Psoas muscle (tissue), 8 donors: ENCODE data around the gene TOM1L2. TPM values are rescaled to one million over a fixed set of nuclear protein-coding genes. Genes with fewer than 3 reads are reported as not detected.

Experiments used
- ATAC-seq, 4 donors: fragments of 200-7000 bp; cut with Tn5 transposase; one replicate each; pipeline ENCODE4 v1.9.1; 2020; ENCODE audit warnings: moderate library complexity in 3 of 4, mild to moderate bottlenecking in 2 of 4
- DNase-seq, 2 donors: peaks; one replicate each; pipeline ENCODE4 v3.0.0-alpha.2; 2020
- H3K27ac ChIP-seq: fragments of 200-600 bp; one replicate; pipeline ENCODE4 v1.8.0; 2022
- H3K27me3 ChIP-seq, 3 donors: fragments of 200-600 bp in 1 of 3; one replicate each; pipeline versions ENCODE4 v1.6.1 to v1.8.0; 2013 to 2022; ENCODE audit warnings: low read length in 2 of 3, mild to moderate bottlenecking in 2 of 3, moderate library complexity in 1 of 3; ENCODE audit not compliant: insufficient read depth in 3 of 3
- H3K36me3 ChIP-seq, 2 donors: fragments of 200-600 bp in 1 of 2; one replicate each; pipeline versions ENCODE4 v1.6.1 to v1.8.0; 2013 to 2022; ENCODE audit warnings: low read depth in 1 of 2, mild to moderate bottlenecking in 1 of 2, moderate library complexity in 1 of 2; ENCODE audit not compliant: insufficient read depth in 1 of 2
- H3K4me1 ChIP-seq: fragments of 200-600 bp; one replicate; pipeline ENCODE4 v1.8.0; 2022
- H3K4me3 ChIP-seq: fragments of 200-600 bp; one replicate; pipeline ENCODE4 v1.8.0; 2022; ENCODE audit warnings: mild to moderate bottlenecking
- H3K9me3 ChIP-seq: fragments of 200-600 bp; one replicate; pipeline ENCODE4 v1.8.0; 2022
- CTCF ChIP-seq: fragments of 200-600 bp; IDR thresholded peaks from one replicate; pipeline ENCODE4 v1.8.0; 2022; ENCODE audit warnings: antibody characterized with exemption
- WGBS, 3 donors: extraction: QIAGEN DNeasy Blood & Tissue Kit; methylation state at CpG; one replicate each; pipeline versions ENCODE4 v1.1.6 to v1.1.7; 2013; 5-methylcytosine and 5-hydroxymethylcytosine counted together
- intact Hi-C, 2 donors: fragments of 100-400 bp; cut with DNase I; formaldehyde crosslinking; loops; one replicate each; pipeline versions ENCODE4 v1.11.0 to v1.14.2; 2022
- polyA plus RNA-seq, 3 donors: library from polyadenylated mRNA; stranded (reverse); fragments of 200-250 nt; gene quantifications; one replicate each; pipeline ENCODE4 v1.2.3, GENCODE V29; 2013
- total RNA-seq, 4 donors: library from RNA; stranded (reverse); fragmentation: NEBNext Ultra II Directional in 2 of 4; extraction: Animal tissue kit (Norgen Biotek cat#: 25700) in 2 of 4; gene quantifications; one replicate each; pipeline versions ENCODE4 v1.2.1 to v1.2.4, GENCODE V29; 2021 to 2023
- donor health status: healthy with polysubstance abuse.
- donor health status: DM: no; HTN: no; CAD: no; lungs with moderate emphysema.
- donor health status: Bipolar disorder and iron deficiency.
- donor health status: healthy.
- donor health status: DM: yes; HTN: yes; CAD: no.
- donor health status: DM: no; HTN: no; CAD: no.
- donor health status: DM: no; HTN: no; CAD: no.
- donor health status: DM: yes; HTN: yes; CAD: no.

Gene TOM1L2
- total and polyA plus RNA-seq, 7 donors = 13.3 to 89.8 (median 72.0) TPM

- ATAC-seq (no peak), DNase-seq (no peak)
- TF ChIP-seq CTCF = no peak
- Histone ChIP-seq H3K4me1 (peaks cover 21% of the 10 kb centered on the region), H3K9me3 (no peaks in the 10 kb centered on the region), H3K27ac (no peak overlapping the region), H3K27me3 (no peaks in the 10 kb centered on the region), H3K4me3 (no peak overlapping the region), H3K36me3 (no peaks in the 10 kb centered on the region)
- intact Hi-C loops = loop anchor here in 1 of 2 donors (5.0 kb wide), 1 partner anchor 39 kb away; no protein-coding TSS in a partner anchor
- WGBS, 3 donors = 90 to 92% (median 92%) methylated on average over 2 of the region's 2 CpGs
Measured at GRCh38 chr17:17993366-17993765, 21.2 kb upstream of the TOM1L2 start.

- H3K27ac ChIP-seq = peak overlapping the region; percentile 71
- peaks cover 21% of the 10 kb centered on the region for H3K4me1 ChIP-seq
- intact Hi-C loops = loop anchor here in 1 of 2 donors (5.0 kb wide), 1 partner anchor 42 kb away; no protein-coding TSS in a partner anchor
- TF ChIP-seq CTCF = no peak
- 23 to 45% (median 30%) methylated on average over 2 of the region's 2 CpGs for WGBS, 3 donors
- no peak overlapping the region for H3K4me3 ChIP-seq
- ATAC-seq = peak; percentile 48 to 81 (median 73)
- DNase-seq = no peak
- H3K27me3 ChIP-seq = no peaks in the 10 kb centered on the region
- H3K36me3 ChIP-seq = no peaks in the 10 kb centered on the region
- no peaks in the 10 kb centered on the region for H3K9me3 ChIP-seq
Measured at GRCh38 chr17:17990282-17990681, 18.1 kb upstream of the TOM1L2 start.

DNA sequence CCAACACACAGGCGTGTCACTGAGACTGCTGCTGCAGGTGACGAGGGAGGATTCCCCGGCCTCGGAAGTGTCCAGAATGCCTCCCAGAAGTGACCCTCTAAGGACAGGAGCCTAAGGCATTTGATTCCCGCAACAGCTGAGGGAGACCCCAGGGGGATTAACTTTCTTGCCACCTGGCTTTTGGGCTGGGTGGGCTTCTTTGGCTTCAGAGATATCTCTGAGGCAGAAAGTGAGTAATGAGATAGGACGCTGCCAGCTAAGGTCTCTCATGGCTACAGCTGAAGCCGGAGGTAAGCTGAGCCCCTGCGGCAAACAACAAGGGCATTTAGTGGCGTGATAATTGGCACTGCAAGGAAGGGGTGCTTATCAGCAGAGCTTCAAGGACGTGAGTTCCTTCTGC lies 17.4 kb upstream of the TOM1L2 start:
- peaks cover 21% of the 10 kb centered on the region for H3K4me1 ChIP-seq
- no peaks in the 10 kb centered on the region for H3K27me3 ChIP-seq
- H3K27ac ChIP-seq = peak overlapping the region; percentile 71
- DNase-seq = no peak
- intact Hi-C loops = loop anchor here (5.0 kb wide), 1 partner anchor 43 kb away; no protein-coding TSS in a partner anchor
- H3K36me3 ChIP-seq = no peaks in the 10 kb centered on the region
- no peaks in the 10 kb centered on the region for H3K9me3 ChIP-seq
- 65 to 92% (median 71%) methylated on average over 10 of the region's 10 CpGs for WGBS, 3 donors
- ATAC-seq = no peak
- no peak overlapping the region for H3K4me3 ChIP-seq
- TF ChIP-seq CTCF = no peak

DNA sequence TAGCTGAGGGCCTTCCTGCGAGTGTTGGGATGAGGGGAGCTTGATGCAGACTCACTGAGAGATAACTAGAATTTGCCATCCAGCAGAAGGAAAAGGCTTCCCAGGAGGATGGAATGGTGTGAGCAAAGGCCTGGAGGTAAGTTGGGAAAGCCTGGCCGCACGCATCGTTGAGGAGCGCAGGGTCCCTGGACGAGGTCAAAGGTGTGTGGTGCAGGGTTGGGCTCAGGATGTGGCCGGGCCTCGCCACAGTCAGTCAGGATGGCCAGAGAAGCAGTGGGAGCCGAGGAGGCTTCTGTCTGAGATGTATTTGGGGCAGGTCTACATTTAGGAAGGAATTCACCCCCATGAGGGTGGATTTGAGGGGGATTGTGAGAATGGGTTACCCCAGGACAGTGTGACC lies 16.9 kb upstream of the TOM1L2 start:
- DNase-seq (no peak), ATAC-seq (no peak)
- 90 to 91% (median 91%) methylated on average over 9 of the region's 9 CpGs for WGBS, 3 donors
- no peak for TF ChIP-seq CTCF
- Histone ChIP-seq H3K27ac (no peak overlapping the region), H3K36me3 (no peaks in the 10 kb centered on the region), H3K9me3 (no peaks in the 10 kb centered on the region), H3K4me3 (no peak overlapping the region), H3K4me1 (peaks cover 21% of the 10 kb centered on the region), H3K27me3 (no peaks in the 10 kb centered on the region)
- intact Hi-C loops = loop anchor here in 1 of 2 donors (5.0 kb wide), 1 partner anchor 43 kb away; no protein-coding TSS in a partner anchor

DNA sequence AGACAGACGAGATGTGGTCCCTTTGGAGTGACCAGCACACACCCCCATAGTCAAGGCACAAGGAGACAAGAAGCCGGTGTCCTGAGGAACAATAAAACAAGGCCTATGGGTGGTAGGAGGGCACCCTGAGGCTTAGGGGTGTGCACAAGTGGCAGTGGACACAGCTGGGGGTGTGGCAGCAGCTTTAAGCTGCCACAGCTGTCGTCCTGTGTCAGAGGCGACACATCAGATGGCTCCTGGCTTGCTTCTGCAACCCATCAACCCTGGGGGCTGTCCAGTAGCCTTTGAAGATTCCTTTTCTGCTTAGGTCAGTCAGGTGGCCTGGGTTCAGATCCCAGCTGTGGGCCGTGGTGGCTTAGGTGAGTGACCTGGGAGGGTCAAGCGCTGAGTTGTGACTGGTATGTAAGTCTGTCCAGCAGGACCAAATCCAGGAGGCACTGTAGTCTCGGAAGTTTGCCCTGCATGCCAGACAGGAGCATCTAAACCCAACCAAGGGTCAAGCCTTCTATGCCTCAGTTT lies 16.3 kb upstream of the TOM1L2 start:
- Histone ChIP-seq H3K36me3 (no peaks in the 10 kb centered on the region), H3K27me3 (no peaks in the 10 kb centered on the region), H3K27ac (no peak overlapping the region), H3K9me3 (no peaks in the 10 kb centered on the region), H3K4me3 (no peak overlapping the region), H3K4me1 (peaks cover 16% of the 10 kb centered on the region)
- intact Hi-C loops = loop anchor here in 1 of 2 donors (5.0 kb wide), 1 partner anchor 44 kb away; no protein-coding TSS in a partner anchor
- ATAC-seq (peak in 3 of 4 donors; percentile 45 to 62 (median 62)), DNase-seq (no peak)
- WGBS, 3 donors = 56 to 72% (median 60%) methylated on average over 7 of the region's 7 CpGs
- TF ChIP-seq CTCF = no peak
